Esophagus squamous epithelium (tissue), 5 donors: ENCODE measurements around the gene SLC30A7. TPM values are rescaled to one million over a fixed set of nuclear protein-coding genes. Genes with fewer than 3 reads are reported as not detected.
A peak's percentile ranks its signal among the peaks of the same experiment; 100 is the strongest.
"Not testable (repeated sequence)": the region's sequence is repeated elsewhere in the genome, so short reads cannot be mapped to it uniquely, and the experiment has no call there.

ENCODE experiments used
- DNase-seq: peaks from one replicate; lab custom pipeline; 2025; lab: John Stamatoyannopoulos, UW
- H3K27ac ChIP-seq, 4 donors: fragments of 200-600 bp; sonication (generic); one replicate each; pipeline ENCODE4 v1.5.1; 2016 to 2019; ENCODE audit warnings: mild to moderate bottlenecking in 1 of 4
- H3K27me3 ChIP-seq, 4 donors: fragments of 200-600 bp; sonication (generic); 1 replicate in 3 of 4; 2 replicates in 1 of 4; pipeline versions ENCODE4 v1.5.1 to v1.6.0; 2017 to 2021; ENCODE audit warnings: antibody characterized with exemption in 1 of 4
- H3K36me3 ChIP-seq, 3 donors: fragments of 200-600 bp; sonication (generic); one replicate each; pipeline ENCODE4 v1.5.1; 2016 to 2019
- H3K4me1 ChIP-seq, 3 donors: fragments of 200-600 bp; sonication (generic); one replicate each; pipeline ENCODE4 v1.5.1; 2017 to 2019
- H3K4me3 ChIP-seq, 4 donors: fragments of 200-600 bp; sonication (generic); 1 replicate in 3 of 4; 2 replicates in 1 of 4; pipeline ENCODE4 v1.5.1; 2016 to 2019; ENCODE audit warnings: mild to moderate bottlenecking in 2 of 4, moderate library complexity in 1 of 4
- H3K9me3 ChIP-seq, 3 donors: fragments of 200-600 bp; sonication (generic); one replicate each; pipeline ENCODE4 v1.5.1; 2016 to 2019
- CTCF ChIP-seq, 6 experiments: fragments of 450-650 bp in 4 of 6; fragments of 200-600 bp in 2 of 6; sonication (generic) in 2 of 6; IDR thresholded peaks; one replicate each; pipeline ENCODE4 v1.5.1; 2016 to 2019; ENCODE audit warnings: antibody characterized with exemption in 6 of 6, mild to moderate bottlenecking in 4 of 6, moderate library complexity in 4 of 6
- POLR2A ChIP-seq, 4 donors: fragments of 450-650 bp; IDR thresholded peaks; one replicate each; pipeline ENCODE4 v1.6.1; 2017; ENCODE audit warnings: antibody characterized with exemption in 4 of 4, mild to moderate bottlenecking in 4 of 4, moderate library complexity in 3 of 4
- WGBS, 2 donors: methylation state at CpG; one replicate each; pipeline ENCODE4 v1.1.5; 2018; 5-methylcytosine and 5-hydroxymethylcytosine counted together
- intact Hi-C: fragments of 100-400 bp; cut with DNase I; formaldehyde crosslinking; loops from one replicate; pipeline ENCODE4 v1.15.0; 2022
- total RNA-seq, 4 donors: library from RNA; depleted of rRNA; stranded (reverse); fragments of >200 nt; gene quantifications; one replicate each; pipeline ENCODE4 v1.1.0, GENCODE V29; 2016
- donor health status: DM: yes; HTN: yes; CAD: no.

SLC30A7 gene
- total RNA-seq, 4 donors from 2014 or later: 9.0 to 22.1 (median 16.5) TPM

GRCh38 chr1:100950337-100950736, 54.4 kb downstream of the SLC30A7 start:
- no peaks in the 10 kb centered on the region for H3K9me3 ChIP-seq
- H3K27me3 ChIP-seq: no peaks in the 10 kb centered on the region
- DNase-seq: no peak
- TF ChIP-seq CTCF (IDR thresholded peaks at IDR 0.05): no peak
- no peak for TF ChIP-seq POLR2A (IDR thresholded peaks at IDR 0.05)
- H3K4me3 ChIP-seq: no peak overlapping the region
- H3K4me1 ChIP-seq: peaks cover 11 to 49% (median 21%) of the 10 kb centered on the region in 3 donors
- H3K36me3 ChIP-seq: peaks cover 0 to 12% (median 0%) of the 10 kb centered on the region in 3 donors
- intact Hi-C loops: no loop called here
- peak overlapping the region in 1 of 4 donors; percentile 22 for H3K27ac ChIP-seq

- 44 to 73% methylated on average over 4 of the region's 4 CpGs for WGBS, 2 donors
- peaks cover 0 to 12% (median 0%) of the 10 kb centered on the region in 3 donors for H3K36me3 ChIP-seq
- intact Hi-C loops: no loop called here
- no peaks in the 10 kb centered on the region for H3K9me3 ChIP-seq
- H3K27me3 ChIP-seq: no peaks in the 10 kb centered on the region
- TF ChIP-seq POLR2A (IDR thresholded peaks at IDR 0.05): no peak
- TF ChIP-seq CTCF (IDR thresholded peaks at IDR 0.05): no peak
- DNase-seq: no peak
- peak overlapping the region in 1 of 4 donors; percentile 22 for H3K27ac ChIP-seq
- peaks cover 11 to 53% (median 21%) of the 10 kb centered on the region in 3 donors for H3K4me1 ChIP-seq
- H3K4me3 ChIP-seq: no peak overlapping the region
These were observed 54.9 kb downstream of the SLC30A7 start for GRCh38 chr1:100950781-100951180.

GRCh38 chr1:100952104-100952745, 56.3 kb downstream of the SLC30A7 start:
- no peak overlapping the region for H3K4me3 ChIP-seq
- no peak for TF ChIP-seq CTCF (IDR thresholded peaks at IDR 0.05)
- TF ChIP-seq POLR2A (IDR thresholded peaks at IDR 0.05): no peak
- peaks cover 11 to 53% (median 21%) of the 10 kb centered on the region in 3 donors for H3K4me1 ChIP-seq
- no peak for DNase-seq
- H3K27ac ChIP-seq: no peak overlapping the region
- no peaks in the 10 kb centered on the region for H3K9me3 ChIP-seq
- intact Hi-C loops: no loop called here
- peaks cover 0 to 12% (median 0%) of the 10 kb centered on the region in 3 donors for H3K36me3 ChIP-seq
- H3K27me3 ChIP-seq: no peaks in the 10 kb centered on the region
- WGBS, 2 donors: 83 to 93% methylated on average over 4 of the region's 4 CpGs

GRCh38 chr1:100952970-100953369, 57.1 kb downstream of the SLC30A7 start:
- Histone ChIP-seq H3K36me3 (peaks cover 0 to 12% (median 0%) of the 10 kb centered on the region in 3 donors), H3K4me1 (peaks cover 11 to 53% (median 21%) of the 10 kb centered on the region in 3 donors), H3K27ac (peak overlapping the region in 3 of 4 donors; percentile 27 to 43 (median 40))
- H3K4me3 ChIP-seq, H3K9me3 ChIP-seq, H3K27me3 ChIP-seq, intact Hi-C loops, DNase-seq: not testable (repeated sequence)
- 38 to 55% methylated on average over 1 of the region's 1 CpG for WGBS, 2 donors

GRCh38 chr1:100953960-100954730, 58.3 kb downstream of the SLC30A7 start:
- TF ChIP-seq CTCF (IDR thresholded peaks at IDR 0.05) (no peak), POLR2A (IDR thresholded peaks at IDR 0.05) (no peak)
- Histone ChIP-seq H3K27me3 (no peaks in the 10 kb centered on the region), H3K4me1 (peaks cover 9 to 45% (median 16%) of the 10 kb centered on the region in 3 donors), H3K36me3 (peaks cover 0 to 12% (median 0%) of the 10 kb centered on the region in 3 donors), H3K4me3 (no peak overlapping the region), H3K9me3 (no peaks in the 10 kb centered on the region), H3K27ac (no peak overlapping the region)
- DNase-seq: no peak
- intact Hi-C loops: no loop called here
- WGBS, 2 donors: 82 to 88% methylated on average over 2 of the region's 2 CpGs
